Measurements from ENCODE around the gene LHX3.

Gene LHX3

DNA sequence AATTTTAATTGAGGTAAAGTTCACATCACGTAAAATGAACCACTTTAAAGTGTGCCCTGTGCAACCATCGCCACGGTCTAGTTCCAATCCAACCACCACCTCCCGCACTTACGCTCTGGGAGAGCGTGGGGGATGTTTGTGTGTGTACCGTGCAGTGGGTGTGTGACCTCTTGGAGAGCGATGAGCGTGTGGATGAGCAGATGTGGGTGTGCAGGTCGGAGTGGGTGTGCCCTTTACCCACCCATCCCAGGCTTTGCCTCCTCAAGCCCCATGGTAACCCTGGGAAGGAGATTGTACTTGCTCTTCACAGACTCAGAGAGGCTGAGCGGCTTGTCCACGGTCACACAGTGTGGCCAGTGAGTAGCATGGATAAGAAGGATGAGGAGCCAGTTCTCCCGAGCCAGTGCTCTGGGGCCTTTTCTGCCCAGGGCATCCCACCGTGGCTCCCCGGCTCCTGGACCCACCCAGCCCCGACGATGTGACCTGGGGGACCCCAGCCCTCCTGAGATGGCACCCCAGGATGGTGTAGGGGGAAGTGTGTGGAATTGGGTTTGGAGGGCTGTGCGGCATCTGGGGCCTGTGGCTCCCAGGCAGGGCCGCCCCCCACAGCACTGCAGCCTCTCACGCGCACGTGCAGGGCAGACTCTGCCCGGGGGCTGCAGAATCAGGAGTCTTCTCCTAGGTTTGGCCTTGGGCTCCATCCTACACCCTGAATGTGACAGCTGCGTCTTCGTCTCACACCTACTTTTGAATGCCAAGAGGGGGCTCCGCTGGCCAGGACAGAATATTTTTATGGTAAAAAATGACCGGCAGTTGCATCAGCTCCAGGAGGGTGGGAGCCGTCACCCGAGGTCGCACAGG lies 13.6 kb downstream of the LHX3 start:
- no peak for DNase-seq

DNA sequence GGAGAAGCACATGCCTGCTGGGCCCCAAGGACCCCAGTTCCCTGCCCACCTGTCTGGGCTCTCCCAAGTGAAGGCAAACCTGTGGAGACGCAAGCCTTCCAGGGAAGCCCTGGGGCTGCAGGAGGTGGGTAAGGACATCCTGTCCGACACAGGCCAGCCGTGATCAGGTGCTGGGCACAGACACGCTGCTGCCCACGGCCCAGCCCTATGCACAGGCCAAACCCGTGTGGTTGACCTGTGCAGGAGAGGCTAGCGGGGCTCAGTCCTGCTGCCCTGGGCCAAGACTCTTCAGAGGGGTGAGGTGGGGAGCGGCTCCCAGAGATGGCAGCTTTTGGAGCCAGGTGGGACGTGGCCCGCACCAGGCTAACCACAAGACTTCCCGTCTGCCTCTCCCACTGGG lies 14.3 kb downstream of the LHX3 start:
- DNase-seq, result no peak

DNA sequence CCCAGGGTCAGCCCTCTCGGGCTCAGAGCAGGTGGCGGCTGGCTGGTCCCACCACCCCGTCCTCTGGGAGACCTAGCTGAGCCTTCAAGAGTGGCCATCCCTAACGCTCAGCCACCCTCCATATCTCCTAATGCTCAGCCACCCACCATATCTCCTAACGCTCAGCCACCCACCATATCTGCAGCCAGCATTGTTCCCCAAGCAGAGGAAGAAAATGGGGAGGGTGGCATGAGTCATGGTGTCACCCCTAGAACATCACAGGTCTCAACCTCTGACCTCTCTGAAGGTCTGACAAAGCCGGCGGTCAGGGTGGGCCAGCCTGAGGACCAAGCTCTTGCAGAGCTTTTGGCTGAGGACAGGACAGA lies 14.7 kb downstream of the LHX3 start:
- DNase-seq, result no peak

DNA sequence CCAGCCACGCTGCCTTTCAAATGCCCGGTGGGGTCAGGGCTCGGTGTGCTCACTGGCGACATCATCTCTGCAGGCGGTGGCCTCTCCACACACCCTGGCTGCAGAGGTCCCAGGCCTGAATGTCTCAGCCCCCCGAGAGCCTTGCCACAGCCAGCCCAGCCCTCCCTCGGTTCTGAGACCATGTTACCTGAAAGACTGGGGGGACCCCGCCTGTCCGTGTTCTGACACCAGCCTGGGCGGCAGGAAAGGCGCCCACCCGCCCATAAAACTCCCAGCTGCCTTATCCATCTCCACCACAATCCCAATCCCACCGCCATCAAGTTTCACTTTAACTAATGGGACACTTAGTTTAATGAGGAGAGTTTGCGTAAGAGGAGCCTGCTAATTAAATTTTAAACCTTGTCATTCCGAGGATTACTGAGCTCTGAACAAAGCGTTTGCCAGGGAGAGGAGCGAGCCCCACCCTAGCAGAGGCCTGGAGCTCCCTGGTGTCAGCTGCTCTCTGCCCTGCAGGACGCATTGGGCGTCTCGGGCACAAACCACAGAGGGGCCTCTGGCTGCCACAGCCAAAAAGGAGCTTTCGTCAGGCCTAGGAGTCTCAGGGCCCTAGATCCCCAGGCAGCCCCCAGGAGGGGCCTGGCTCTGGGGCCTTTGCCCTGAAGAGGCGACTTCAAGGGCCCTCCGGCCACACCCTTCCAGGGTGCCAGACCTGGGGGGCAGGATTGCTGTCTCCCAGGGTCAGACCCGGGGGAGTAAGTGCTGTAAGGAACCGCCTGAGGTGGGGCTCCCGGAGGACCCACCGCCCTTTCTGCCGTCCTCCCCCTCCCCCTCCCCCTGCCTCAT lies 15.3 kb downstream of the LHX3 start:
- DNase-seq, result no peak

DNA sequence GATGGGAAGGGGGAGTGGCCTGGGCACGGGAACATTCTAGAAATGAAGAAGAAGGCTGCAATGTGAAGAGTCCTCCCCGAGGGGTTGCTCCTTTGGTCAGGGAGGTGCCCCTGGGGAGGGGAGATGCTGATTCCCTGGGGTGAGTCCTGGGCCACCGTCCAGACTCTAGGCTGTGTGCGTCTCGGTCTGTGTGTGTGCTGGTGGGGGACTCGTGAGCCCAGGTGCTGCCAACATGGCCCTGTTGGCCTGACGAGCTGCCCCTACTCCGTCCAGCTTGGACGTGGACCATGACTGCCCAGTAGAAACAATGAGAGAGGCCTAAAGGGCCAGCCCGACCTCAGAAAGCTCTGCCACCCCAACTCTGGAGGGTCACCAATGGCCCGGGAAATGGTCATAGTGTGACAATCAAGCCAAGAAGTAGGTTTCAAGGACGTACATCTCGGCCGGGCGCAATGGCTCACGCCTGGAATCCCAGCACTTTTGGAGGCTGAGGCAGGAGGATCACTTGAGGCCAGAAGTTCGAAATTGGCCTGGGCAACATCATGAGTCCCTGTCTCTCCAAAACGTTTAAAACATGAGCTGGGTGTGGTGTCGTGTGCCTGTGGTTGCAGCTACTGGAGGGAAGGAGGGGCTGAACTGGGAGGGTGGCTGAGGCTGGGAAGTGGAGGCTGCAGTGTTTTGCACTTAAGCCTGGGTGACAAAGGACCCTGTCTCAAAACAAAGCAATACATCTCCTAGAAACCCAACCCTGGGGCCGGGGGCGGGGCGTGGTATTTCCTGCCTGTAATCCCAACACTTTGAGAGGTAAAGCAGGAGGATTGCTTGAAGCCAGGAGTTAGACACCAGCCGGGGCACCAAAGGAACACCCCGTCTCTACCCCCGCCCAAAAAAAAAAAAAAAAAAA lies 17.0 kb downstream of the LHX3 start:
- DNase-seq, result no peak

DNA sequence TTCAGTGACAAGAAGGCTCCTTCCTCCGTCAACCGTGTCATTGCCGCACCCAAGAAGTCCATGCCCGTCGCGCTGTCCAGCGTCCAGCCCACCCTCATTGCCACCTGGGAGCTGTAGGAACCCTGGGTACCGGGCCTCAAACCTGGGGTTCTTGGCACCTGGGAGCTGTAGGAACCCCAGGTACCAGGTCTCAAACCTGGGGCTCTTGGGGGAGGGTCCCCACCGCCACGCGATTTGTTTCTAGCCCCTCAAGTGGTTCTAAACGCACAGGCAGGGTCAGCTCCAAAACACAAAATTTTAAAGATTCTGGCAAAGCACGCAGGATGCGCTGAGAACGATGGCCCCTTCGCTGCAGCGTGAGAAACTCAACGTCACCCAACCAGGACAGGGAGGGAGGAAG lies 17.7 kb downstream of the LHX3 start:
- DNase-seq, result no peak

DNA sequence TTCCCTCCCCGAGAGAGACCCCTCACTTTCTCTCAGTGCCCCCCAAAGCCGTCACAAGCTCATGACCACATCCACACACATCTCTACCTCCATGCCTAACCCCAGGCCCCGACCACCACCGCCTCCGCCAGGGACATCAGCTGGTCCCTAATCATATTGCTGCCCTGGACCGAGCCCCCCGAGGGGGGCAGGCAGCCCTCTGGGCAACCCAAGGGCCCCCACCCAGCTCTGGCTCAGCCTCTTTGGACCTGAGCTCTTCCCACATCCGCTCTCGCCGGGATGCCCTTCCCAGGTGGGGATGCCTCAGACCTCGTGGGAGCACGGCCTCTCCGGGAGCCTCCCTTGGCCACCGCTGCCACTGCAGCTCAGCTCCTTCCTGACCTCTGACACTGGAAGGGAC lies 18.5 kb downstream of the LHX3 start:
- DNase-seq, result no peak

DNA sequence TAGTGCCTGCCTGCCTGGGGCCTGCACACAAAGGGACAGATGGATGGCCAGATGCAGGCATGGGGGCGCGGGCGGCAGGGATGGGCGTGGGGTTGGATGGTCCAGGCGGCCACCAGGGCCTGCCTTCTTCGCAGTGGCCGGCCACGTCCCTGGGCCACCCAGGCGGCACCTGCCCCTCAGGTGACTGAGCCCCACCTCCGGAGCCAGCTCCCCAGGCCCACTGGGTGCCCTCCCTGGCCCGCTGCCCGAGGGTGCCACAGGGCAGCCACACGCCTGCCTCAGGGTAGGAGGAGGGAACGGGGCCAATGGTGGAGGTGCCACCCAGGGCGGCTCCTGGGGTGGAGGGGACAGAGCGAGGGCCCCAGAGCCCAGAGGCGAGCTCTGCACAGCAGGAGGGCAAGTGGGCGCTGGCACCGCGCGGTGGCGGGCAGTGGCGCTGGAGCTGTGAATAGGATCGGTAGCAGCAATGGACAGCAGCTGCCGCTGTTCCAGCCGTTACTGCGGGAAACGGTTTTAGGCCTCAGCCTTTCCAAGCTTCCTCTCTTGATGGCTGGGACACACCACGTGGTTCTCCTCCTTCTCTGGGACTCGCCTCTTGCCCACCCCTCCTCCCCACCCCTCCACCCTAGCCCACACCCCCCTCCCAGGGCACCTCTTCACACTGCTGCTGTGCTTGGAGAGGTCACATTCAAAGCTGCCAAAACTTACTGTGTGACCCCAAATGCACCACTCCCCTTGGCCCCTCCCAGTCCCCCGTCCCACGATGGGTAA lies 19.1 kb downstream of the LHX3 start:
- no peak for DNase-seq

DNA sequence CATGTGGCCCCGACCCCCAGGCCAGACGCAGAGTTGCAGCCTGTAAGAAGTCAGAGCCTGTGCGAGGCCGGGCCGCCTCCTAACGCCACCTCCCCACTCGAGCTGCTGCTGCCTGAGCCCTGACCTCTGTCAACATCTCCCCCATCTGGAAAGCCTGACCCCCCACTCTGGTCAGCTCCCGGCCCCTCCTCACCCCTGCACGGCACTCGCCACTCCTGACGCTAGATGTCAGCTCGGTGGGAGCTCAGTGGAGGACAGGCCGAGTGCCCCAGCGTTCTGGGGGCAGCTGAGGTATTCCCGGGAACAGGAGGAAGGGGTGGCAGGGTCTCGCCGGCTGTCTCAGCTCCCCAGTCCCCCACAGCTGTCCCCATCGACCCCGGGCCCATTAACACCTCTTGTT lies 19.9 kb downstream of the LHX3 start:
- no peak for DNase-seq

DNA sequence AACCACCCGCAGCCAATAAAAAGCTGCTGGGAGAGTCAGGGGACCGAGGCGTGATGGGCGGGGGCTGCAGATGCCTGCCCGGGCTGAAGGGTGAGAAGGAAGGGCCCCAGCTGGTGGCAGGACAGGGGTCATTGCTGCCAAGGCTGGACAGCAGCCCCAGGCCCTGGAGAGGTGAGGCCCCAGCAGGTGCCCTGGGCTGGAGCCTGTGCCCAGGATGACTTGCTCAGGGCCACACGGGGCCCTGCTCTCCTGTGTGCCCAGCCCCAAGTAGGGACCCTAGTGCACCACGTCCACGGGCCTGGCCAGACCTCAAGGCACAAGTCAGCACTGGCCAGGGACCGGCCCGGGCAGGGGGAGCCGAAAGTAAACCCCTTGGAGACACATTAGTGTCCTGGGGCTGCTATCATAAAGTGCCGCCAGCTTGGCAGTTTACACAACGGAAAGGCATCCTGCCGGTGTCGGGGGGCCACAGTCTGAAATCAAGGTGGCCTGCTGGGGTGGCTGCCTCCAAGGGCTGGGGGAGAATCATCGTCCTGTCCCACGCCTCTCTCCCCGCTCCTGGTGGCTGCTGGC lies 22.0 kb downstream of the LHX3 start:
- DNase-seq, result no peak

DNA sequence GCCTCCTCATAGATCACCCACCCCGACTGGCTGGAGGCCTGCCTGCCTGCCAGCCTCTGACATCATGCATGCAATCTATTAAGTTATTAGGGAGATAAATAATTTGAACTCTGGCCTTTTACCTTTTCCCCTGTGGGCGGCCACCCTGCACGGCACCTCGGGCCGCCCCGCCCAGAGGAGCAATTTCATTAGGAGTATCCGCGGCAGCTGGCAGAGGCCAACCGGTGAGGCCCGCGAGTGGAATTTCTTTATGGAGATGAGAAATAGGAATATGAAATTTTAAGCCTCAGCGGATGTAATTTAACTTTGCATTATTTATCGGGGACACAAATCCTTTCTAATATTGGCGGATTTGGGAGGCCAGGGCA lies 22.5 kb downstream of the LHX3 start:
- DNase-seq, result no peak

DNA sequence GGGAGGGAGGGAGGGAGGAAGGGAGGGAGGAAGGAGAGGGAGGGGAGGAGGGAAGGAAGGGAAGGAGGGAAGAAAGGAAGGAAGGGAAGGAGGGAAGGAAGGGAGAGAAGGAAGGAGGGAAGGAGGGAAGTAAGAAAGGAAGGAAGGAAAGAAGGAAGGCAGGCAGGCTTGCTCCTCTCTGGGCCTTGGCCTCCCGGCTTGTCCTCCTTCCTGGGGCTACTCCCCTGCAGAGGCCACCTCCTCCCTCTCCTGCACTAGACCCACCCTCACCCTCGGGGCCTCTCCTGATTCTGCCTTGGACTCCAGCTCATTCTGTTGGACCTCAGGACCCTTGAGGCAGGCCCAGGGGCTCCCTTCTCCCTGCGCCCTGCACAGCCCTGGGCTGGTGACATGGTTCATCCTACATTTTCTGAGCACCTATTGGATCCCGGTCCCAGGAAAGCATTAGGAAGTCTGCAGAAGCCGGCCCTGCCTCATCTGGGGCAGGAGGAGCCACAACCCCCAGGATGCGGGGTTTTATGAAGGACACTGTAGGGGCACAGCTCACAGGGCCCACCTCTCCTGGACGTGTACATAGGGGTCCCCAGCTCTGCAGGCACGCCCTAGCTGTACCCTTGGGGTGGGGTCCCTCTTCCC lies 23.0 kb downstream of the LHX3 start:
- no peak for DNase-seq

DNA sequence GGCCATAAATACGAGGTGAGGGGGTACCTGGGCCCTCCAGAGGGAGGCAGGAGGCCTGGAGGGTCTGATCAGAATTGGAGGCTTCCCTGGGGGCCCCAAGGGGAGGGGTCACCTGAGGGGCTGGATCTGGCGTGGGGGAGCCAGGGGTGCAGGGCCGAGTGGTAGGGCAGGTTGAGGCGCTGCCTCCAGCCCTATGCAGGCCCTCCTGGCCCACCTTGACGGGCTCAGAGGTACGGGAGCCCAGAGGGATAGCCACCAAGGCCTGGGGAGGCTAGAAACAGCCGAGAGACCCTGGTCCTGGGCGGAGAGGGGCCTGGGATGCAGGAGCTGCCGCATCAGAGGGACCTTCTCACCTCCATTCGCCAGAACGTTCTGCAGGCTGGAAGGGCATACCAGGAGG lies 24.3 kb downstream of the LHX3 start:
- no peak for DNase-seq

DNA sequence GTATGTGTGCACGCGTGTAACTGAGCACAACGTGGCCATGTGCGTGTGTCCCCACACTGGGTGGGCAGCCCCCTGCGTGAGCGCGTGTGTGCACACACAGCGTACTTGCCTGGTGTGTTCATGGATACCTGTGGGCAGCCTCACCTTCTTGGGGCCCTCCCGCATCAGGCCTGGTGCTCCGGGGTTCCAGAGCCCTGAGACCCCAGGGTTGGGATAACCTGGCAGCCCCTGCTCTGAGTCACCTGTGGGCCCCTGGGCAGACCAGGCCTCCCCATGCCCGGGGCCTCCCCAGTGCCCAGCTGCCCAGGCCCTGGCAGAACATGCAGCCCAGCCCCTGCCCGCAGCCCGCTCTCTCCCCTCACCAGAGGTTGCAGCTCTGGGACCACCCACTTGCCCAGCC lies 25.2 kb downstream of the LHX3 start:
- DNase-seq, result no peak

DNA sequence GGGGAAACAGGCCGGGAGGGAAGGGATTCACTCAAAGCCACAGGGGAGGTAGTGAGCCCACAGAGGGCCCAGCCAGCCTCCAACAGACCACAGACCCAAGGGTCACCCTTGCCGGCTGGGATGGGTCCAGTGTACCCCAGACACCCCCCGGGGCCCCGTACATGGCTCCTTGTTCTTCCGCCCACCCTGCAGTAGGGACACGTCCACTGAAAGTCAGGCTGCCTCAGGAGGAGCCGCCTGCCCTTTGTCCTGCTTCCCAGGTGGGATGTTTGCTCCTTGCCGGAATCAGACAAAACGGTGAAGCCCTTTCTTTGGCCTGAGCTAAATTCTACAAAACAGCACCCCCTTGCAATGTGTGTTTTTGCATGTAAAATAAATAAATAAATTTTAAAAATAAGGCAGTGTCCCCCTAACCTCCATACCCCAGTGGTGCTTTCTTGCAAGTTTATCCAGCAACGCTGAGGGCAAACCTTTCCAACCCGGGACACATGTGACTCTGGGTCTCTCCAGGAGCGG lies 25.8 kb downstream of the LHX3 start:
- no peak for DNase-seq

DNA sequence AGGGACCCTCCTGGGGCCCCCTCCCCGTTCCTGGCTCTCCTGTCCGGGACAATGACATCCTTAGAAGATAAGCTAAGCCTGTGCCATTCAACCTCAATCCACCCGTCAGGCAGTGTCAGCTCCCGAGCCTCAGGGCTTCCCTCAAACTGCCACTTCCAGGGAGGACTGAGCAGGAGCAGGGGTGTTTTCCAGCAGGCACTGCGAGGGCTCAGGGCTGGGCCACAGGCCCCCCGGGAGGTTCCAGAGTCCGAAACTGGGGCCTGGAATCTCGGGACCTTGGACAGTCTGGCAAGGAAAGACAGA lies 26.2 kb downstream of the LHX3 start:
- DNase-seq, result no peak

DNA sequence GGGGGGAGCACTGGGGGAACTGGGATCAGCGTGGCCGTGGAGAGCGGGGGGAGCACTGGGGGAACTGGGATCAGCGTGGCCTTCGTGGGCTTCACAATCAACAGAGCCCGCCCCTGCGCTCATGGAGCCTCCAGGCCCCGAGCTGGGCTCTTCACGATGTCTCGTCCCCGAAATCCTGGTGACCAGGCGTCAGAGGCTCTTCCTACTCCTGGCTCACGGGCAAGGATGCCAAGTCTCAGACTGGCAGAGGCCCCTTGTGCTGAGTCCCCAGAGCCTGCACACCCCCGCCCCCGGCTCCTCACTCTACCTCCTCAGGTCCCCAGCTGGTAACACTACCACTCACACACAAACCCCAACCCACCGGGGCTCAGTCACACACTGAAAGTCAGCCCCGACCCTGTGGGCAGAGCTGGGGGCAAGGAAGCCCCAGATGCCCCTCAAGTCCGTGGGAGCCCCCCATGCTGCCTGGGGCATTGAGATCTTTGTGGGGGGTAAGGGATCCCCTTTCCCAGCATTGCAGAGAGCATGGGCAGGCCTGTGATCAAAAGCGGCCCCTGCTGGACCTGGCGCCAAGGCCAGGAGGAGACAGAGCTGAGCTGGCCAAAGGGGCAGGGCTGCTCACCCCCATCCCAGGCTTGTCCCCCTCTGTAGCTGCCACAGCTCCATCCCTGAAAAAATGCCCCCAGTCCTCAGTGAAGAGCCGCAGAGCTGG lies 26.7 kb downstream of the LHX3 start:
- no peak for DNase-seq

DNA sequence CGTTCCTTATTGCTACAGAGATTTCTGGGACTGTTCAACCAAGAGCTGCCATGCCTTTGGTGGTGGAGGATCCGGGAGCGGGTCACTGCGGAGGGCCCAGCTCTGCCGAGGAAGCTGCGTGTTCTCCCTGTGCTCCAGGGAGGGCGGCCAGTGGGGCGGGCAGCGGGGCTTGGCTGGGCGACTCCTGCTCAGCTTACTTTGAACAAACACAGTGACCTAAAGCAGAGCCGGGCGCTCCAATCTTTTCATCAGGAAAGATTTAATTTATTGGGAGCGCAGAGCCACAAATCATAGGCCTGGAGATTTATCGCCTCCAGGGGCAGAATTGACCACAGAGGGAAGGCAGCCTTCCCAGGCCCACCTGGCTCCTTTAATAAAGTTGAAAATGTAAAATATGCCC lies 27.7 kb downstream of the LHX3 start:
- no peak for DNase-seq

DNA sequence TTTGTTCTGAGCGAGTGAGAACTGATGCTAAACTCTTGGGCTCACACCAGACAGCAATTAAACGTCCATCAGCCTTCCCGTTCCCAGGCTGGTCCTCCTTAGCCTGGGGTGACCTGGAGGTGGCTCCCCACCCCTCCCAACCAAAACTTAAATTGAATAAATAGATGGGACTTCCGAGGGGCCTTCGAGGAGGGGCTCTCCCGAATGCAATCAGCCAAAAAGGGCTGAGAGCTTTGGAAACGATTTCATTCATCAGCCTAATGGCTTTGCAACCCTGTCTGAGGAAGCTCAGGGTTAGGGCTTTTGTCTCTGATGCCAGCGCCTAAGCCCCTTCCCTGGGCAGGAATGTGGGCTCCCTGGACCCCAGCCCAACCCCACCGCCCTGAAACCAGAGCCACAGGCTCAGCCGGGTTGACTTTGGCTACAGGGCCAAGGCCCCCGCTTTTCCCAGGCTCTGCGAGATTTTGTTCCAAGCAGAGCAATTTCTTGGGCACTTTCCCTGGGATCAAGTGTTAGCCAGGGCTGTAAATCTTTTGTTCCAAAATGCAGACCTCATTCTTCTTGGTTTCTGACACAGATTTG lies 29.2 kb downstream of the LHX3 start:
- no peak for DNase-seq

DNA sequence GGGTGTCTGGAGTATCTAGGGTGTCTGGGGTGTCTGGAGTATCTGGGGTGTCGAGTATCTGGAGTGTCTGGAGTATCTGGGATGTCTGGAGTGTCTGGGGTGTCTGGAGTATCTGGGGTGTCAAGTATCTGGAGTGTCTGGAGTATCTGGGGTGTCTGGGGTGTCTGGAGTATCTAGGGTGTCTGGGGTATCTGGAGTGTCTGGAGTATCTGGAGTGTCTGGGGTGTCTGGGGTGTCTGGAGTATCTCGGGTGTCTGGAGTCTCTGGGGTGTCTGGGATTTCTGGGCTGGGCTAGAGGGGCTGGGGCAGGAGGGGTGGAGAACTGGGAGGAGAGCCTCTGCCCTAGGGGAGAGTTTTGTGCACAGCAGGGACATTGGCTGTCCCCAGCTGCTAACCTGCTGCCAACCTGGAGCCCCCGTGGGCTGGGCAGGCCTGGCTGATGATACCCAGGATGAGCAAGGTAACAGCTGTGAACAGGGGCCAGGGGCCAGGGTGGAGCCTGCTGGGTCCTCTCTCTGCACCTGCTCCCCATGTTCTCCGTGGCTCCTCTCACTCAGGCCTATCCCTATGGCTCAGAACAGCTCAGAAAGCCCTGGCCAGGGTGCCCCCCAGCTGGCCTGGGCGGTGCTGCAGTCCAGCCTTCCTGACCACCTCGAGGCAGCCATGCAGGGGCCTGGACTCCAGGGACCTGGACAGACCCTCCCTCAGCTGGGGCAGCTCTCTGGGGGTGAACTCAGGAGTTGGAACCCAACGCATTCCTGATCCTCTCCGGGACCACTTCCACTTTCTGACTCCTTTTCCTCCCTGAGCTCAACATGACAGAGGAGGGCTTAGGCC lies 29.9 kb downstream of the LHX3 start:
- DNase-seq, result no peak

All from activated CD8-positive, alpha-beta memory T cell treated with anti-CD3 and anti-CD28 coated beads, Interleukin-2, amount 50 U/mL, for 4 hours (primary cell).